GM04504 (cell line): ENCODE data around the gene PCTP.

Experiments
- DNase-seq: peaks from one replicate; pipeline ENCODE4 v3.0.0-alpha.2; 2012; ENCODE audit warnings: low read depth

The PCTP gene

DNA sequence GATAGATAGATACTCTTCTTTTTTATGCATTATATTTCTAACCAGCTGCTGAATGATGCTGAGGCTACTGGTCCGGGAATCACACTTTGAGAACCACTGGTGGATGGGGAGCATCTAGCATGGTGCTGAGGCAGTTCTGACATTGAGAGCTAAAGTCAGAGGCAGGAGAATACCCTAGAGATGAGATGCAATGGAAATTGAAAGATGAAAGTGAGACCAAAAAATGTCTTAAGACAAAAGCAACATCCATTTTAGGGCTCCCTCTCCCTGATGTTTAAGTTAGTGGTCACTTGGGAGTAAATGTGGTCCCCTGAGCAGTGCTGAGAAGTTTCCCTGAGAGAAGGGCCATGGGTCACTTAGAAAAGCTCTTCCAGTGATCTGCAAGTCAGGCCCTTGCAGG, 6.8 kb downstream of the PCTP start:
- no peak for DNase-seq

DNA sequence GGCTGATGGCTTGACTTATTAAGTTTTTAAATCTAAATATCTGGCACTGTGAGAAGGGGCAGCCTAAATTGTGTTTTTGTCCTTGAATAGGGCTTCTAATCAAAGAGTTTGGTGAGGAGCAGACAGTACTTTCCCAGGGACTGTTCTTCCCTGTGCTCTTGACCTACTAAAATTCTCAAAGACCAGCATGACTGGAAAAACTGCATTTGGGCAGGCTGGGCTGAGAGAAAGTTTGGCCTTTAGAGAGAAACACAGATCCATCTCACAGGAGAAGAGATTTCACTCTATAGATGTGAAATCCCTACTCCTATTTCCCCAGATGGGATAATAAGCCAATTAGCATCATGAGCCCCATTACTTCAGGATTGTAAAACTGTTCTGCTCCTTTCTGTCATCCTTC, 7.3 kb downstream of the PCTP start:
- no peak for DNase-seq

DNA sequence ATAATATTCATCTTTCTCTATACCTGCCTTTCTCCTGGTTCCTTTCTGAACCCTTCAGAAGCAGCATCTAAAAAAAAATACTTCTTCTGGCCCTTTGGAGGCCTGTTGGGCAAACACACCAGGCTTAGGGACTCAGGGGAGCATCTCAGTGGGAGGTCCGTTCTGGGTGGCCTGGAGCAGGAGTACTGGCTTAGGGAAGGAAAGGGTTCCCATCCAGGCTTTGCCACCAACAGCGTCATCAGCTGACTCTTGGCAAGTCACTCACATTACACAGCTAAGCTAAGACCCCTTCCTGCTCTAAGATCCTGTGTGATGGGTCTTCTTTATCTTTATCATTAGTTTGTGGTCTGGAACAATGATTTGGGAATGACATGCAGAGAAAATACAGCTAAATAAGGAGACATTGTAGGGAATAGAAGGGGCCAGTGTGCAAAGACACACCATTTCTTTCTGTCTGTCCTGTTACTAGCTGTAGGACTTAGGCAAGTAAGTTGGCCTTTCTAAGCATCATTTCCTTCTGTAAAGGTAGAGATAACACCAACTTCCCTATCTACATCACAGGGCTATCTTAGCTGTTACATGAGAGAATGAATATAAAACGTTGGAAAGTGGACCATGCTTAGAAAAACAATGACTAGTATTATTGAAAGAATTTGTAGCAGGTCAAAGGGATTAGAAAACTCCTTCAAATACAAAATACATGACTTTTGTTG, 9.9 kb downstream of the PCTP start:
- DNase-seq: no peak

DNA sequence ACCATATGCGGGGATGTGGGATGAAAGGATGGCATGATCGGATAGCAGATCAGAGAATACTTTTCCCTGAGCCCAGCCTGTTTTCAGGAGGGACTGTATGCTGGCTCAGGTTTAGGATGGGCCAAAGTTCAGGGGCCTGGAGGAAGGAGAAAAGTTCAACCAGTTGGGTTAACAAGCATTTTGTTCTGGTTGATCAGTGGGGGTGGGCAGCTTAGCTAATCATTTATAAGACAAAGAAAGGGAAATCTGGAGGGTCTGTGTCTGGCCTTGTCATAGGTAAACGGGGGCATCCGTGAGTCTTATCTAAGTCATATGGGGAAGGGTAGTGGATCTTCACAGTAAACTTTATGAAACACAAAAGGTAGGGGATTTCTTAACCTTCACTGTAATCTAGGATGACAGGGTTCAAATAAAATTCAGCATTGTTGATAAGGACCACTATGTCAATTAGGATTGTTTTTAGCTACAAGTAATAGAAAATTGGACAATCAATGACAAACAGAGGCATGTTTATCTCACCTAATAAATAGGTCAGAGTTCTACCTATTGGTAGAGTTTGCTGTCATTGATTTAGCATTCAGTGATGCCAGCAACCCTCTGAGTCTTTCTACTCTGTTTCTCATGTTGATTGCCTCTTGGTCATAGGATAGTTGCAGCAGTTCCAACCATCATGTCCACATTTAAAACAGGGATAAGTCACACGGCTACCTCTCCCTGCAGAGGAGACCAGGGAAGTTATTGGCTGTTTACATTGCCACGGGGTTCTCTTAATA, 11.4 kb downstream of the PCTP start:
- DNase-seq: no peak

DNA sequence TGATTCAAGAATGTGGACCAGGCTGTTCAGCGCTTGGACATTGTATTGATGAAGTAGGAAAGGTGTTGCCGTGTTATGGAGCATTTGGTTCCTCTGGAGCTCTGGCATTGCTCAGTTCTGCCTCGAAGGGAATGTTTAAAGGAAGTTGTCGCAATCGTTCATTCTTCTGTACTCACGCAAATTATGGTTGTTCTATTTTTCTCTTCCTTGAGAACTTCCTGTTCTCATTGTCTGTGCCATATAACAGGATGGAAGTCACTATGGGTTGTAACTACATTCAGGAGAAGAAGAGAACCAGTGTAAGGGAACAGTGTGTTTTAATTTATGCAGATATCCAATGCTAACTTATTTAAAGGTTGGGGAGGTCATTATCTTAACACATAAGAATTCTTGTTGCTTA, 13.0 kb downstream of the PCTP start:
- DNase-seq: no peak

DNA sequence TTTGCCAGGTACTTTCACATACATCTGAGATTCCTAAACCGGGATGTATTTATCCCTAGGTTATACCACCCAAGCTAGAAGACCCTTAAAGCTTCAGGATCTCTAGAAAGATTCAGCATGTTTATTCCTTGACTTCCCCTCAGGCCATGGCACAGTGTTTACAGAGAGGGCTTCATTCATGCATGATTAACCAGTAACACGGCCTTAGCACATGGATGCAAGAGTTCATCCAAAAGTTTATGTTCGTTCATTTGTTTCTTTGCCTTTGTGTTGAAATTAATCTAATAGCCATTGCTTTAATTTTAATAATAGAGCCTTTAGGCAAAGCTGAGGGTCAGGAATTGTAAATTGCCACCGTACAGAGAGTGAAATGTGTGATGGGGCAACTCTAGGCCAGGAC, 13.8 kb downstream of the PCTP start:
- no peak for DNase-seq

DNA sequence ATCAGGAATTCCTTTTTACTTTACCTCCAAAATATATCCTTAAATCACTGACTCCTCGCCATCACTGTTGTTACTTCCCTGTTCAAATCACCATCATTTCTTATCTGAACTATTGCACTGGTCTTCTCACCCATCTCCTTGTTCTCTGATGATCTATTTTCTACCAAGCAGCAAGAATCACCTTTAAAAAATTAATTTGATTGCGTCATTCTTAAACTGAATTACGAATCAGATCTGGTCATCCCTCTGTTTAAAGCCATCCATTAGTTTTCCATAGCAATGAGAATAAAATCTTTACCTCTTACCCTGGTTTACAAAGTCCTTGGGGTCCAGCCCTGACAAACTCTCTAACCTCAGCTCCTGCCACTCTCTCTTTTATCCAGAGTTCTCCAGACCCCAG, 14.6 kb downstream of the PCTP start:
- no peak for DNase-seq

DNA sequence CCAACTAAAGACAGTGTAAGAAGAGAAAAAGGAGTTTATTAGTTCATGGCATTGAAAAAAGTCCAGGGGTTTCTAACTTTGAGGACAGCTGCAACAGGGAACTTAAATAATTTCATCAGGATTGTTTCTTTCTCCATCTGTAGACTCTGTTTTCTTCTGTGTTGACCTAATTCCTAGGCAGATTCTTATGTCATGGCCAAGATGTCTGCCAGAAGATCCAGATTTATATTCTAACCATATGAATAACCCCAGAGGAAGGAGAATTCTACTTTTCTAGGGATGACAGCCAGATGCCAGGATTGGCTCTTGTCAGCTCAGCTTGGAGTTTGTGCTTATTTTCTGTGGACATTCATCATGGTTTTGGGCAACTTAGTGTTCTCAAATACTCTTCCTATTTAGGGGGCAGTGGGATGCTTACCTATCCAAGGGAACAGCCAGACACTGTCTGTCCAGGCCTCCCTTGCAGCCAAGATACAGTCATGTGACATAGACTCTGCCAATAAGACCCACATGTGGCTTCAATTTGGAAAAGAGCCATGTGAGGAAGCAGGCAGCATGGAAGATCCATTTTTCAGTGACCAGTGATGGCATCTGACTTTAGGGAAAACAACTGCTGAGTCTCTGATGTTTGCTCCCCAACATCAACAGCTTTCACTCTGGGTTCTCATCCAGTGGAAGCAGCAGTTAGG, 18.2 kb downstream of the PCTP start:
- DNase-seq: no peak

DNA sequence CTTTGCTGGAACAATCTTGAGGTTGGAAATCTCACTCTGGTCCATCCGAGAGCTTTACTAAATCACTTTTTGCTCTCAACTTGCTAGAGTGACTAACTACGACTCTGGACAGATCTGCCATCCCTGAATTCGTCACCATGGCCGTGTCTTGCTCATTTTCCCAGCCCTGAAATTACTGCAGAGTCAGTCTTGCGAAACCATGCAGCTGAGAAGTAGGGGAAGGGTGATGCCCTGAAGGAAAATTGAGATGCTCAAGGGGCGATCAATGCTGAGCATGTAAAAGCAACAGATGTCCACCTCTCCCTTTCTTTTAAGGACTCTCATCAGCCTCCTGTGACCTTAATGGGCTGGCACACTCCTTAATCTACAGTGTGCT, 18.8 kb downstream of the PCTP start:
- peak; percentile 84 for DNase-seq

DNA sequence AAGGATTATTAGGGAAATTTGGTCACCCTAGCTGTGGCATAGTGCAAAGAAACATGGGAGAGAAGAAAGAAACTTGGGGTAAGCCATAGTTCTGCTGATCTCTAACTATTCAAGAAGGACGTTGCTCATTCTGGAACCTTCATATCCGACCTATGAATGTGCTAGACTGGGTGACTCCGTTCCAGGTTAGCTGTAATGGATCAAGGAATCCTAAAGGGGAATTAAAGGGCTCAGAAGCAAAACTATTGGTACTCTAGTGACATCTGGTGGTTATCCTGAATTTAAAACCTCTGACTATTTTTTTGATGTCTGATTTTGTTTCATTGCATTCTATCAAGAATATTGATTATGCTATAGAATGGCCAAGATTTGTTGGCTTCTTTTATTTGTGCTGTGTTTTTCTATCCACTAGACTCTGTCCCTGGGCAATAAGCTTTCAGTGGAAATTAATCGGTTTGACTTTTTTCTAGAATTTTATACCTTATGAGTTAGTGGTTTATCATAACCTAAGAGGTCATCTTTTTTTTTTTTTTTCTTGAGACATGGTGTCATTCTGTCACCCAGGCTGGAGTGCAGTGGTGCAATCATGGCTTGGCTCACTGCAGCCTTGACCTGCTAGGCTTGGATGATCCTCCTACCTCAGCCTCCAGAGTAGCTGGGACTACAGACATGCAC, 19.5 kb downstream of the PCTP start:
- DNase-seq: no peak

DNA sequence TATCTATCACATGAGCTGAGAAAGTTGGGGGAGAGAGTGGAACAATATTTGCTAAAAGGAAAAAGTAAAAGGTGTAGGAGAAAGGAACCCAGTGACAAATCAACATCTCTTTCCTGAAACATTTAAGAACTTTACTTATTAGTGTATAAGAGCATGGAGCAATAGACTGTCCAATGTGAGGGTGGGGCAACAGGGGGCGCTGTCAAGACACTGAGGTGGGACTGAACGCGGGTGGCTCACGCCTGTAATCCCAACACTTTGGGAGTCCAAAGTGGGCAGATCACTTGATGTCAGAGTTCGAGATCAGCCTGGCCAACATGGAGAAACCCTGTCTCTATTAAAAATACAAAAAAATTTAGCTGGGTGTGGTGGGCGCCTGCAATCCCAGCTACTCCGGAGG, 21.2 kb downstream of the PCTP start:
- no peak for DNase-seq

DNA sequence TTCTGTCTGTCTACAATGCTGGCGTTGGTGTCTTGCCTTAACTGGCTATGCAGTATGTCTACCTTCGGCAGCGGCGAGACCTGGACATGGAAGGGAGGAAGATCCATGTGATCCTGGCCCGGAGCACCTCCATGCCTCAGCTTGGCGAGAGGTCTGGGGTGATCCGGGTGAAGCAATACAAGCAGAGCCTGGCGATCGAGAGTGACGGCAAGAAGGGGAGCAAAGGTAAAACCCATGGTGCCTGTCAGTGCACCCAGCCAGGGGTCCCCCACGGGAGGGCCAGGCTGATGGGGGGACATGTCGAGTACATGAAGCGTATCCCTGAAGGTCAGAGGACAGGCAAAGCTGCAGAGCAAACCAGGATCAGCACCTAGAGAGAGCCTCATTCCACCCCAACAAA, 22.8 kb downstream of the PCTP start:
- DNase-seq: no peak

DNA sequence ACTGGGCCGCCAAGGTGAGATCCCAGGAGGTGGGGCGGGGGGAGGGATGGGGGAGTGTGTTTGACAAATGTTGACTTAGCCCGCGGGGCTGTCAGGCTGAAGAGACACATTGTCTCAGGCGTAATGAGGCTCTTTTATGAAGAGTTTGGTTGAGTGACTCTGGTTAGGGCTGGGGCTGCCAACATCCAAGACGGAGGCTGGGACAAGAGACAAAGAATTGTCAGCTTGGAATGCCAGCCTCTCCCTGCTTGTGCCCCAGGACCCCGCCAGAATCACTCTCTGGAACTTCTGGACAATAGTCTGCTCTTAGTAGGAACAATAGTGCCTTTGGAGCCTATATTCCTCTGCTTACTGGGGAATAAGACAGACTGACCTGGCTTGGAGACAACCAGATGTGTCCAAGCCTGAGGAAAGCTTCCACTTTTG, 24.0 kb downstream of the PCTP start:
- no peak for DNase-seq

DNA sequence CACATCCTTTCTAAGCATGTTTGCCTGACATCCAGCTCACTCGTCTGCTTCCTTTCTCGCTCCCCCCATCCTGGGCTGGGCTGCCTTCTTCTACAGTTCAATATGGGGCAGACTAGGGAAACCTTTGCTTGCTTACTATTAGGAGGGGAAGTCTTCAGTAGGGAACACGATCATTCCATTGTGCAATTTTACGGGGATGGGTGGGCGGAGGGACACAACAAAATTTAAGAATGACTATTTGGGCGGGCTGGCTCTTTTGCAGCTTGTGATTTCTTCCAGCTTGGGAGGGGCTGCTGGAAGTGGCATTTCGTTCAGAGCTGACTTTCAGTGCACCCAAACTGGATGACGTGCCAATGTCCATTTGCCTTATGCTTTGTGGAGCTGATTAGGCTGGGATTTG, 25.4 kb downstream of the PCTP start:
- no peak for DNase-seq

DNA sequence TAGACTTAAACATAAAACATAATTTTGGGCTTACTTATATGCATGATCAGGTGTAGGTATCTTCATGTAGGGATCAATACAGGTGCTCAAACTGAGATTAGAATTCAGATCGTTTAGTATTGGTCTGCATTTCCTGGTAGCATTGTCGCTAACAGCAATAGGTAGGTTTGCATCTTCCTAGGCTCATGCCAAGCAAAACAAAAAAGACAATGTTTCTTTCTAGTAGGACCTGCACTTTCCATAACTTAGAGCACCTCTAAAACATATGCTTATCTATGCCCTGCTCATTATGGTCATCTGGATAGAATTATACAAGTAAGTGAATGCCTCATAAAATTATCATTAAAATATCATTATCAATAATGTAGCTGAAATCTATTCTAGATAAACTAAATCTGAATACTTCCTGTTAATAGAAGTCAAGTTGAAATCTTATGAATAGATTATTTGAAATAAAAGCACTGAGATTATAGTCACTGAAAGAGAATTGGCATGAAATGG, 26.7 kb downstream of the PCTP start:
- DNase-seq: no peak

DNA sequence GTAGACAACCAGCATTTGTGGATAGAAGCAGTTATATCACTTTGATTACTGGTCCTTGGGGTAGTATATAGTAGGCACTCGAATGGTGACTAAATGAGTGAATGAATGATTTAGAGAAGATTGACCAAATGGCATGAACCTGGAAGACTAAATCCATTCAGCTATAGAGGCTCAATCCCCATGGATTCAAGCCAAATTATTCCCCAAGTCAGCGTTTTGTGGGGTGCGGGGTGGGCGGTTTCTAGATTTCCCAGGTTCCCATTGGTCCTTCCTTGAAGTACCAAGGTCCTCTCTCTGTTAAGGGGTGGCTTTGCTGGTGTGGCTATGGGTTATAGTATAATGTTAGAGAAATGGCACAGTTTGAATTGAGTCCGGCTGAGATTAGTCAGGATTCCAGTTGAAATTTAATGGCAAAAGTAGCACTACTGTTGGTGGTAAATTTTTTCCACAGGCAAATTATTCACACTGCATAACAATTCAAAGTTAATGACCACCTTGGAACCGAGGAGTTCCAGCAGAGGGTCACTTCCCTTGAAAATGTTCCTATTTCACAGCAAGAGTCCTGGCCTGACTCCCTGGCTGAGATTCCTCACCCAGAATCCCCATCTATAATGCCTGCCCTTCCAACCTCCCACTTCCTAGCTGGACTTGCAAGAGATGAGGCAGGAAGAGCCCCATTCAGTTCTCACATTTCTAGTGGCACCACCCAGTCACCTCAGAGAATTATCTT, 27.7 kb downstream of the PCTP start:
- DNase-seq: no peak

DNA sequence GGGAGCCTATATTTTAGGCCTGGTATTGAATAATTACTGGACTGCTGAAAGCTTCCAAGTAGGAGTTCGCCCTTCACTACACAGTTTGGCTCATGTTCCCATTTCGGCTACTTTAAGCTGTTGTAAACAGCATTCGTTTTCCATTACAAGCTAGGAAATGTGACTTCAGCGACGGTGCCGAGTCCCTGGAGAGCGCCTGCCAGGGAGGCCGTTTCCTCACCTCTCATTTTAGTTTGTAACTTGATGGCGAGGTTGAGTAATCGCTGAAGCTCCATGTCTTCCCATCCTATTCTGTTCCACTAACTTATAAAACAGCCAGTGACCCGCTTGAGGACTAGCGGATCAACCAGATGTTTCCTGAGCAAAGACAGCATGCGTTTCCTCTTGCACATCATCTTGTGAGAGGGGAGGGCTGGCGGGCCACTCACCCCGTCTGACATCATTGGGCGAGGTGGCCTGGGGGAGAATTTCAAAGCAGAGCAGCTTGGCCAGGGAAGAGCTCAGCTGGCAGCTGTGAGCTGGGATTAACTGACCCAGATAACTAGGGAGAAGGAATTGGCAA, 32.9 kb downstream of the PCTP start:
- DNase-seq: peak; percentile 57

DNA sequence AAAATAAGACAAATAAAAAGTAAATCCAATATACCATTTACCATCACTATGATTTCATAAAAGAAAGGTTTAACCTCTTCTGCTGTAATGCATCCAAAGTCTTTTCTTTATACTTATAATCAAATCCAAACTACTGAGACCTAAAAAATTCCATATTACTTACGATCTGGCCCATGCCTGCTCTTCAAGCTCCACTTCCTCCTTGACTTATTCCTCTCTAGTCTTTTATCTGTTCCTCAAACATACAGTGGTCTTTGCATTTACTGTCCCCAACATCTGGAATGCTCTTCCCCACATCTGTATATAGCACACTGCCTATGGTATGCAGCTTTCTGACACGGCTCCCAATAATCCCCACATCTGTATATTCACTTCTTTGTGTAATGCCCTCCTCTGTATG, 33.8 kb downstream of the PCTP start:
- no peak for DNase-seq

DNA sequence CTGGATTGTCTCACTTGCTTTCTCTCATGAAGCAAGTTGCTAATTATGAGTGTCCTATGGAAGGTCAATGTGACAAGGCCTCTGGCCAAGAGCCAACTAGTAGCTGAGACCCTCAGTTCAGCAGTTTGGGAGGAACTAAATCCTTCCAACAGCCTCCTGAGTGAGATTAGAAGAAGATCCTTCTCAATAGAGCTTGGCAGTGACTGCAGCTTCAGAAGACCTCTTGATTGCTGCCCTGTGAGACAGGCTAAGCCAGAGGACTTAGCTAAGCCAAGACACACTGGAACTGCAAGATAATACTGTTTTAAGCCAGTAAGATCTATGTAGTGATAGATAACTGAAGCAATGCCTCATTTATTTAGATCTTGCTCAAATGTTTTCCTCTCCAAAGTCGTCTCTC, 34.3 kb downstream of the PCTP start:
- DNase-seq: no peak

DNA sequence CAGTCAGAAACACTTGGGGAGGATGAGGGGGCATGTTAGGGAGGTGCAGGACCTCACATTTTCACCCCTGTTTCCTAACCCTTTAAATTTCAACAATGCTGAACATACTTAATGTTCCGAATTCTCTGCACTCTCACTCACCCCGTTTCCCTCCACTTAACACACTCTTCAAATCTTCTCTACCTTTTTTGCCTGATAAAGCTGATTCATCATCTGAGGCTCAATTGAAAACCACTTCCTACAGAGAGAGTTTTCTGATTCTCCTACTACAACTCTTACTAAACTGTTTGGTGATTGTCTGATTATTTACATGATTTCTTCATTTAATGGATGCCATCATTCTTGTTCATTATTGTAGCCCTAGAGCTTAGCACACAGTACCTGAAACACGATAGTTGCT, 42.4 kb downstream of the PCTP start:
- no peak for DNase-seq

DNA sequence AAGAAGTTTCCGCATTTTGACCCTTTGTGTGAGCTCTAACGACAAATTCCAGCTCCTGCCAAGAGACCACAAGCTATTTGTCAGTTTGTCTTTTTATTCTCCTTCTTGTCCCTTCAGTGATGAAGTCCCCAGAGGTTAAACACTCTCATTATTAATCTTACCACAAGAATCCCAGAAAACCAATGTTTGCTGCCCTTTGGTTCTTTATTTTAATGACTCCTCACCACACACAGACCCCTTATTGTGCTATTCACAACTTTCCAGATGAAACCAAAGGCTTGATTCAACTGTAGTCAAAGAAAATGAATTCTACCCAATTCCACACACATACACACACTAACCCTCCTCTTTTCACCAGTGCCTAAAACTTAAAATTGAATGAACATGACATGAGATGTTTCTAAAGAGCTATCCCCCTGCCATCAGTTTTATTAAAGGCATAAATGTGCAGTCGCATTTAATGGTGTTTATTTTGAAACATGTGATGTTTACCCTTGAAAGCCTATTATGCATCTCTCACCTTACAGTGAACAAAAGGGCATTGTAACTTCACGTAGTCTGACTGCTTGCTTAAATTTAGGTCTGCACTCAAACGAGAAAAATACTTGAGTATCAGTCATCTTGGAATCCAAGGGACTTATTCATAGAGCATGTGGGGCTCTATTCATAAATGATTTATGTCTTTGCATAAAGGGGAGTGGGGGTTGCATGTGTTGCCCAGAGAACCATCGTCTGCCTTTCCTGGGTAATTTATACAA, 44.1 kb downstream of the PCTP start:
- DNase-seq: no peak
